Osteoblast (primary cell): ENCODE results near the gene BOLA2B. TPM values are rescaled to one million over a fixed set of nuclear protein-coding genes. Genes with fewer than 3 reads are reported as not detected.
"Not testable (repeated sequence)": the region's sequence is repeated elsewhere in the genome, so short reads cannot be mapped to it uniquely, and the experiment has no call there.

Experiments
- DNase-seq: peaks from one replicate; pipeline ENCODE4 v3.0.0; 2011; ENCODE audit warnings: low spot score, mixed read lengths; ENCODE audit not compliant: insufficient read length; ENCODE audit errors: missing footprints
- H2AFZ ChIP-seq: 2 replicates; pipeline ENCODE4 v1.6.0; 2011; ENCODE audit warnings: mild to moderate bottlenecking, low read length
- H3K27ac ChIP-seq: 2 replicates; pipeline ENCODE4 v1.5.1; 2011; ENCODE audit warnings: mild to moderate bottlenecking, low read depth, low read length, moderate library complexity
- H3K27me3 ChIP-seq: 2 replicates; pipeline ENCODE4 v1.6.0; 2012; ENCODE audit warnings: mild to moderate bottlenecking, control low read depth, inconsistent platforms, low read length, moderate library complexity; ENCODE audit not compliant: insufficient read depth
- H3K36me3 ChIP-seq: 2 replicates; pipeline ENCODE4 v1.5.1; 2011; ENCODE audit warnings: mild to moderate bottlenecking, low read length, control low read depth, moderate library complexity; ENCODE audit not compliant: insufficient read depth
- H3K4me1 ChIP-seq: 2 replicates; pipeline ENCODE4 v1.5.1; 2011; ENCODE audit warnings: mild to moderate bottlenecking, low read length, control low read depth, moderate library complexity; ENCODE audit not compliant: insufficient read depth
- H3K4me2 ChIP-seq: 2 replicates; pipeline ENCODE4 v1.6.0; 2011; ENCODE audit warnings: mild to moderate bottlenecking, low read length; ENCODE audit not compliant: insufficient read depth
- H3K4me3 ChIP-seq: fragments of 200-600 bp; sonication (generic); 3 replicates; pipeline ENCODE4 v1.5.1; 2012; ENCODE audit warnings: mild to moderate bottlenecking, low read length, inconsistent platforms; ENCODE audit not compliant: insufficient read depth
- H3K79me2 ChIP-seq: 2 replicates; pipeline ENCODE4 v1.6.0; 2012; ENCODE audit warnings: mild to moderate bottlenecking, low read length, control low read depth, inconsistent platforms; ENCODE audit not compliant: insufficient read depth
- H3K9me3 ChIP-seq: 2 replicates; pipeline ENCODE4 v1.5.1; 2011; ENCODE audit warnings: low read depth, low read length, control low read depth
- H4K20me1 ChIP-seq: 2 replicates; pipeline ENCODE4 v1.6.0; 2012; ENCODE audit warnings: mild to moderate bottlenecking, low read length, control low read depth; ENCODE audit not compliant: insufficient read depth
- total RNA-seq: library from RNA; depleted of rRNA; stranded (reverse); fragments of >200 nt; gene quantifications from 2 replicates; pipeline ENCODE4 v1.2.3, GENCODE V29; 2012

The BOLA2B gene
- total RNA-seq: 26.8 and 64.8 TPM in 2 replicates

- not testable (repeated sequence) for DNase-seq, H2AFZ ChIP-seq, H3K4me1 ChIP-seq, H3K9me3 ChIP-seq, H3K36me3 ChIP-seq, H3K27ac ChIP-seq, H3K27me3 ChIP-seq, H4K20me1 ChIP-seq, H3K79me2 ChIP-seq
- Histone ChIP-seq H3K4me2 (peak within 1 kb of the TSS; percentile 57), H3K4me3 (peak within 1 kb of the TSS; percentile 62)
These were observed at the start of gene BOLA2B, which contains the start of gene SLX1A for GRCh38 chr16:30193615-30194014. TSS of gene BOLA2B (minus strand) at chr16:30193666. CDS start at chr16:30193595, 71 bp downstream. TSS of gene SLX1A (plus strand) at chr16:30193875. CDS start at chr16:30194085, 210 bp downstream.

- DNase-seq, H3K27me3 ChIP-seq, H3K27ac ChIP-seq, H3K36me3 ChIP-seq, H4K20me1 ChIP-seq, H3K79me2 ChIP-seq, H3K4me3 ChIP-seq, H3K9me3 ChIP-seq, H2AFZ ChIP-seq, H3K4me1 ChIP-seq, H3K4me2 ChIP-seq: not testable (repeated sequence)
These were observed 23.6 kb upstream of the BOLA2B start for GRCh38 chr16:30217082-30217481.

- not testable (repeated sequence) for H3K27ac ChIP-seq, H3K4me1 ChIP-seq, H3K4me2 ChIP-seq, H2AFZ ChIP-seq, DNase-seq, H3K9me3 ChIP-seq, H3K36me3 ChIP-seq, H3K4me3 ChIP-seq, H3K27me3 ChIP-seq, H4K20me1 ChIP-seq, H3K79me2 ChIP-seq
These were observed 17.9 kb upstream of the BOLA2B start for GRCh38 chr16:30211414-30211813.

GRCh38 chr16:30209032-30209431 lies 15.6 kb upstream of the BOLA2B start:
- H3K27me3 ChIP-seq, H3K36me3 ChIP-seq, H3K9me3 ChIP-seq, H4K20me1 ChIP-seq, DNase-seq, H3K4me1 ChIP-seq, H3K27ac ChIP-seq, H2AFZ ChIP-seq, H3K79me2 ChIP-seq, H3K4me2 ChIP-seq, H3K4me3 ChIP-seq: not testable (repeated sequence)

GRCh38 chr16:30207063-30207704 lies 13.7 kb upstream of the BOLA2B start:
- not testable (repeated sequence) for H3K4me3 ChIP-seq, H3K4me1 ChIP-seq, H3K36me3 ChIP-seq, DNase-seq, H3K9me3 ChIP-seq, H3K27me3 ChIP-seq, H2AFZ ChIP-seq, H3K4me2 ChIP-seq, H4K20me1 ChIP-seq, H3K27ac ChIP-seq, H3K79me2 ChIP-seq

GRCh38 chr16:30206252-30206651 lies 12.8 kb upstream of the BOLA2B start:
- not testable (repeated sequence) for DNase-seq, H4K20me1 ChIP-seq, H3K4me2 ChIP-seq, H3K36me3 ChIP-seq, H3K27me3 ChIP-seq, H3K79me2 ChIP-seq, H3K27ac ChIP-seq, H3K9me3 ChIP-seq, H3K4me1 ChIP-seq, H2AFZ ChIP-seq
- H3K4me3 ChIP-seq: peak overlapping the region; percentile 65

GRCh38 chr16:30205541-30206236 lies 12.2 kb upstream of the BOLA2B start:
- not testable (repeated sequence) for H3K36me3 ChIP-seq, H4K20me1 ChIP-seq, H2AFZ ChIP-seq, H3K79me2 ChIP-seq, H3K27ac ChIP-seq, H3K4me2 ChIP-seq, H3K27me3 ChIP-seq, H3K4me1 ChIP-seq, DNase-seq, H3K9me3 ChIP-seq
- H3K4me3 ChIP-seq: peak overlapping the region; percentile 65

- H3K9me3 ChIP-seq, H3K4me1 ChIP-seq, H3K36me3 ChIP-seq, DNase-seq, H3K4me2 ChIP-seq, H2AFZ ChIP-seq, H4K20me1 ChIP-seq, H3K79me2 ChIP-seq, H3K27ac ChIP-seq, H3K4me3 ChIP-seq, H3K27me3 ChIP-seq: not testable (repeated sequence)
These were observed 6.3 kb upstream of the BOLA2B start for GRCh38 chr16:30199608-30200343.
